Aorta (tissue), 5 donors: Measurements from ENCODE around the gene CD1C. TPM values are rescaled to one million over a fixed set of nuclear protein-coding genes. Genes with fewer than 3 reads are reported as not detected.
"Not testable (repeated sequence)": the region's sequence is repeated elsewhere in the genome, so short reads cannot be mapped to it uniquely, and the experiment has no call there.

Source experiments
- ATAC-seq: fragments of 200-7000 bp; cut with Tn5 transposase; one replicate; pipeline ENCODE4 v1.9.1; 2022; ENCODE audit warnings: moderate library complexity; ENCODE audit not compliant: low FRiP score
- DNase-seq, 2 donors: peaks; one replicate each; pipeline ENCODE4 v3.0.0-alpha.2; 2020
- H3K27ac ChIP-seq, 2 donors: one replicate each; pipeline ENCODE4 v1.5.1; 2013; ENCODE audit warnings: low read length in 2 of 2, mild to moderate bottlenecking in 2 of 2, moderate library complexity in 2 of 2, control low read depth in 1 of 2, inconsistent platforms in 1 of 2, low read depth in 1 of 2
- H3K27me3 ChIP-seq, 2 donors: one replicate each; pipeline ENCODE4 v1.6.1; 2013; ENCODE audit warnings: control low read depth in 1 of 2, low read length in 1 of 2, mild to moderate bottlenecking in 1 of 2, moderate library complexity in 1 of 2; ENCODE audit not compliant: insufficient read depth in 2 of 2, control insufficient read depth in 1 of 2
- H3K36me3 ChIP-seq, 2 donors: one replicate each; pipeline ENCODE4 v1.6.1; 2013; ENCODE audit warnings: control low read depth in 1 of 2, low read length in 1 of 2, mild to moderate bottlenecking in 1 of 2; ENCODE audit not compliant: insufficient read depth in 2 of 2, control insufficient read depth in 1 of 2
- H3K4me1 ChIP-seq, 2 donors: one replicate each; pipeline ENCODE4 v1.6.1; 2013; ENCODE audit warnings: low read length in 2 of 2, control low read depth in 1 of 2, mild to moderate bottlenecking in 1 of 2, moderate library complexity in 1 of 2; ENCODE audit not compliant: insufficient read depth in 2 of 2, control insufficient read depth in 1 of 2
- H3K4me3 ChIP-seq, 2 donors: one replicate each; pipeline ENCODE4 v1.5.1; 2013; ENCODE audit warnings: low read length in 2 of 2, control low read depth in 1 of 2, mild to moderate bottlenecking in 1 of 2
- H3K9me3 ChIP-seq: one replicate; pipeline ENCODE4 v1.6.1; 2013; ENCODE audit warnings: mild to moderate bottlenecking, low read length; ENCODE audit not compliant: control insufficient read depth
- WGBS, 2 donors: extraction: QIAGEN DNeasy Blood & Tissue Kit; methylation state at CpG; one replicate each; pipeline ENCODE4 v1.1.7; 2013; 5-methylcytosine and 5-hydroxymethylcytosine counted together
- intact Hi-C, 2 donors: fragments of 100-400 bp; cut with DNase I; formaldehyde crosslinking; loops; one replicate each; pipeline versions ENCODE4 v1.14.2 to v1.15.0; 2022
- polyA plus RNA-seq, 2 donors: library from polyadenylated mRNA; stranded (reverse); fragments of 200-250 nt; gene quantifications; one replicate each; pipeline ENCODE4 v1.2.3, GENCODE V29; 2013
- total RNA-seq, 2 donors: library from RNA; stranded (reverse); fragmentation: NEBNext Ultra II Directional; extraction: Animal tissue kit (Norgen Biotek cat#: 25700); gene quantifications; one replicate each; pipeline ENCODE4 v1.2.1, GENCODE V29; 2021
- donor health status: healthy with polysubstance abuse.
- donor health status: Bipolar disorder and iron deficiency.
- donor health status: DM: no; HTN: no; CAD: no.
- donor health status: DM: no; HTN: no; CAD: no.
- donor health status: DM: yes; HTN: yes; CAD: no.

Gene CD1C
- total and polyA plus RNA-seq, 4 donors, result 0.25 to 1.3 TPM; not detected in 2

- ATAC-seq (no peak), DNase-seq (no peak)
Observed at GRCh38 chr1:158330391-158331105, 40.8 kb downstream of the CD1C start.

GRCh38 chr1:158331106-158331425 lies 41.3 kb downstream of the CD1C start:
- H3K27ac ChIP-seq, result no peak overlapping the region
- ATAC-seq (no peak), DNase-seq (no peak)
- intact Hi-C loops, result no loop called here
- no peaks in the 10 kb centered on the region for H3K36me3 ChIP-seq
- no peak overlapping the region for H3K4me3 ChIP-seq
- no peaks in the 10 kb centered on the region for H3K9me3 ChIP-seq
- no peaks in the 10 kb centered on the region for H3K27me3 ChIP-seq
- 63 to 95% methylated on average over 1 of the region's 1 CpG for WGBS, 2 donors
- H3K4me1 ChIP-seq, result no peaks in the 10 kb centered on the region

More at GRCh38 chr1:158330391-158331105, 40.8 kb downstream of the CD1C start:
- Histone ChIP-seq H3K4me1 (no peaks in the 10 kb centered on the region), H3K27me3 (no peaks in the 10 kb centered on the region), H3K9me3 (no peaks in the 10 kb centered on the region), H3K4me3 (no peak overlapping the region), H3K36me3 (no peaks in the 10 kb centered on the region), H3K27ac (no peak overlapping the region)
- intact Hi-C loops, result no loop called here
- 83 to 86% methylated on average over 11 of the region's 11 CpGs for WGBS, 2 donors

- intact Hi-C loops, result no loop called here
- Histone ChIP-seq H3K4me1 (no peaks in the 10 kb centered on the region), H3K9me3 (no peaks in the 10 kb centered on the region), H3K4me3 (no peak within 1 kb of the TSS), H3K27me3 (no peaks in the 10 kb centered on the region), H3K36me3 (no peaks in the 10 kb centered on the region), H3K27ac (no peak within 1 kb of the TSS)
- no peak for DNase-seq
- 54 to 71% methylated on average over 2 of the region's 2 CpGs for WGBS, 2 donors
- no peak for ATAC-seq
Observed at GRCh38 chr1:158331481-158332150, 41.9 kb downstream of the CD1C start, which contains the start of gene CD1B. TSS of gene CD1B (minus strand) at chr1:158331531. CDS start at chr1:158331423, 108 bp downstream.

- no peaks in the 10 kb centered on the region for H3K9me3 ChIP-seq
- WGBS, 2 donors, result 66% methylated on average over 8 of the region's 8 CpGs
- intact Hi-C loops, result no loop called here
Observed at GRCh38 chr1:158333405-158334155, 43.9 kb downstream of the CD1C start.

GRCh38 chr1:158334526-158335212 lies 44.9 kb downstream of the CD1C start:
- no peak for DNase-seq
- no peaks in the 10 kb centered on the region for H3K4me1 ChIP-seq

More at GRCh38 chr1:158333405-158334155, 43.9 kb downstream of the CD1C start:
- H3K4me1 ChIP-seq, result no peaks in the 10 kb centered on the region
- DNase-seq, result no peak
- no peaks in the 10 kb centered on the region for H3K27me3 ChIP-seq
- H3K4me3 ChIP-seq, result no peak overlapping the region
- no peaks in the 10 kb centered on the region for H3K36me3 ChIP-seq
- H3K27ac ChIP-seq, result no peak overlapping the region
- ATAC-seq, result no peak

GRCh38 chr1:158335213-158335532 lies 45.5 kb downstream of the CD1C start:
- ATAC-seq (no peak), DNase-seq (no peak)
- intact Hi-C loops, result no loop called here
- Histone ChIP-seq H3K9me3 (no peaks in the 10 kb centered on the region), H3K27ac (no peak overlapping the region), H3K4me3 (no peak overlapping the region), H3K4me1 (no peaks in the 10 kb centered on the region), H3K27me3 (no peaks in the 10 kb centered on the region), H3K36me3 (no peaks in the 10 kb centered on the region)

More at GRCh38 chr1:158334526-158335212, 44.9 kb downstream of the CD1C start:
- Histone ChIP-seq H3K27me3 (no peaks in the 10 kb centered on the region), H3K36me3 (no peaks in the 10 kb centered on the region), H3K9me3 (no peaks in the 10 kb centered on the region), H3K27ac (no peak overlapping the region), H3K4me3 (no peak overlapping the region)
- intact Hi-C loops, result no loop called here
- no peak for ATAC-seq
- 72 to 81% methylated on average over 2 of the region's 2 CpGs for WGBS, 2 donors

- H3K9me3 ChIP-seq, H3K4me1 ChIP-seq, ATAC-seq, H3K36me3 ChIP-seq, intact Hi-C loops, H3K27me3 ChIP-seq, DNase-seq, H3K4me3 ChIP-seq, H3K27ac ChIP-seq: not testable (repeated sequence)
- 69 to 75% methylated on average over 7 of the region's 7 CpGs for WGBS, 2 donors
Observed at GRCh38 chr1:158336413-158336812, 46.7 kb downstream of the CD1C start.
